ENCODE results near the gene AGBL4. TPM values are rescaled to one million over a fixed set of nuclear protein-coding genes. Genes with fewer than 3 reads are reported as not detected.

AGBL4 gene
- polyA plus RNA-seq, 1 donor (not counting 4 experiments of a cell fraction or from before 2014, with no cell fraction given): not detected

DNA sequence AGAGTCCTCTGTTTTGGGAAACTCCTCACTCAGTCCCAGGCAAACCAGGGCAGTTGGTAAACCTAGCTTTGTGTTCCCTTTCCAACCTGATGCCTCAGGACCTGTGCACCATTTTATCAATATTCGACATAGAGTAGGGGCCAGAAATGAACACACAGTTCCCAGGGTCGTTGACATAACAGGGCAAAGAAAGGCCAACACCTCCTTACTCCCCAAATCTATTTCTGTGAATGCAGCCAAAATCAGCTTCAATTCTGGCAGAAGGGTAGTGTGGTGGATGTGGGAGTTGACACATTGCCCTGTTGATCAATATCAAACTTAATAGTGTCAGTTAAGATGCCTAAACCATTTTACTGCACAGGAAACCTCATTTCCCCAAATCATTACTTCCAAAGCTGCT lies 1447.2 kb downstream of the AGBL4 start:
- Histone ChIP-seq H3K4me3 (ENCODE audit: control insufficient read depth in 2 of 3, extremely low read depth in 1 of 3, insufficient read depth in 2 of 3, low read depth in 1 of 3, low read length in 3 of 3) (no peak overlapping the region), H3K36me3 (ENCODE audit: control insufficient read depth in 2 of 2, extremely low read depth in 1 of 2, insufficient read depth in 2 of 2, low read length in 2 of 2) (no peaks in the 10 kb centered on the region), H3K27me3 (ENCODE audit: control insufficient read depth, extremely low read depth, insufficient read depth, low read length) (no peaks in the 10 kb centered on the region), H3K4me1 (ENCODE audit: control insufficient read depth, extremely low read depth, insufficient read depth, low read length) (no peaks in the 10 kb centered on the region), H3K4me2 (ENCODE audit: control insufficient read depth, extremely low read depth, insufficient read depth, low read depth, low read length) (no peak overlapping the region), H3K9ac (ENCODE audit: control insufficient read depth, extremely low read depth, insufficient read depth, low read length) (no peak overlapping the region), H3K9me1 (ENCODE audit: control insufficient read depth, extremely low read depth, insufficient read depth, low read length) (no peaks in the 10 kb centered on the region), H2AFZ (ENCODE audit: control insufficient read depth, low read length) (no peak overlapping the region), H3K9me3 (ENCODE audit: control insufficient read depth, low read depth, low read length) (no peaks in the 10 kb centered on the region), H3K79me2 (ENCODE audit: control insufficient read depth, insufficient read depth, low read length) (no peaks in the 10 kb centered on the region), H3K27ac (ENCODE audit: control insufficient read depth, insufficient read depth, low read length) (no peak overlapping the region), H4K20me1 (ENCODE audit: control insufficient read depth, extremely low read depth, insufficient read depth, low read length) (no peaks in the 10 kb centered on the region)
- dilution Hi-C loops (cut with MboI; ENCODE audit: extremely low pct_ligation_motif_present, low sequenced_read_pairs): no loop called here
- TF ChIP-seq EZH2 (IDR thresholded peaks at IDR 0.05; ENCODE audit: low read length): no peak
- TF ChIP-seq, protein P1, sequence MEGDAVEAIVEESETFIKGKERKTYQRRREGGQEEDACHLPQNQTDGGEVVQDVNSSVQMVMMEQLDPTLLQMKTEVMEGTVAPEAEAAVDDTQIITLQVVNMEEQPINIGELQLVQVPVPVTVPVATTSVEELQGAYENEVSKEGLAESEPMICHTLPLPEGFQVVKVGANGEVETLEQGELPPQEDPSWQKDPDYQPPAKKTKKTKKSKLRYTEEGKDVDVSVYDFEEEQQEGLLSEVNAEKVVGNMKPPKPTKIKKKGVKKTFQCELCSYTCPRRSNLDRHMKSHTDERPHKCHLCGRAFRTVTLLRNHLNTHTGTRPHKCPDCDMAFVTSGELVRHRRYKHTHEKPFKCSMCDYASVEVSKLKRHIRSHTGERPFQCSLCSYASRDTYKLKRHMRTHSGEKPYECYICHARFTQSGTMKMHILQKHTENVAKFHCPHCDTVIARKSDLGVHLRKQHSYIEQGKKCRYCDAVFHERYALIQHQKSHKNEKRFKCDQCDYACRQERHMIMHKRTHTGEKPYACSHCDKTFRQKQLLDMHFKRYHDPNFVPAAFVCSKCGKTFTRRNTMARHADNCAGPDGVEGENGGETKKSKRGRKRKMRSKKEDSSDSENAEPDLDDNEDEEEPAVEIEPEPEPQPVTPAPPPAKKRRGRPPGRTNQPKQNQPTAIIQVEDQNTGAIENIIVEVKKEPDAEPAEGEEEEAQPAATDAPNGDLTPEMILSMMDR (optimal IDR thresholded peaks at IDR 0.05 in 1 of 3, IDR thresholded peaks at IDR 0.05 in 1 of 3, conservative IDR thresholded peaks at IDR 0.05 in 1 of 3; ENCODE audit: extremely low read depth in 1 of 3, insufficient read depth in 2 of 3, low read length in 3 of 3): no peak
- FAIRE-seq (no peak), DNase-seq (ENCODE audit: low read depth, low spot score) (no peak)

DNA sequence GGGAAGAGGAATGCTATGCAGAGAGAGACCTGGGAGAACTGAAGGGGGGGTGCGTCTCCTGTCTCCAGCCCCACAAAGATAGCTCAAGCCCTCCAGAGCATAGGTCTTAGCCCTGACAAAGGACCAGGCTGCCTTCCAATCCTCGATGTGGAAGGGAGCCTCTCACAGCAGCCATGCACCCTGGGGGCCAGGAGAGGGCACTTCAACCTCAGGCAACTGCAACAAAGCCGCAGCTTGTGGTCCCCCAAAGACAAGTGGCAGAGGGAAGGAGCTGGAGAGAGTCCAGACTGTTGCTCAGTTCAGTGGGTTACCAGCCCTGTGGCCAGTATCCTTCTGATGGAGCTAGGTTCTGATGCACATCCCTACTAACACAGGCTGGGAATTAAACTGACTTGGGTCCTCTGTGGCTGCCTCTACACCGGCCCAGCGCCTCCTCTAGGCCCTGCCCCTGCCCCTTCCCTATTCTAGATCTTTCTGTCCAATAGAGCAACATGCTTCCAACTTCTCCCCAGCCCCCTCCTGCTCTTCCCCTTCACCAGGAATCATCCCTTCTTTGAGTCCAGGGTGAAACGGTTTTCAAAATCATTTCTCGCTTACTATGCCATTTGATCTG lies 1451.0 kb downstream of the AGBL4 start:
- TF ChIP-seq, protein P1 (optimal IDR thresholded peaks at IDR 0.05 in 1 of 3, IDR thresholded peaks at IDR 0.05 in 1 of 3, conservative IDR thresholded peaks at IDR 0.05 in 1 of 3; ENCODE audit: extremely low read depth in 1 of 3, insufficient read depth in 2 of 3, low read length in 3 of 3): peak; percentile 71 to 90 (median 89)
- TF ChIP-seq EZH2 (IDR thresholded peaks at IDR 0.05; ENCODE audit: low read length): no peak
- H3K9me3 ChIP-seq (ENCODE audit: control insufficient read depth, low read depth, low read length): no peaks in the 10 kb centered on the region
- no peak overlapping the region for H3K9ac ChIP-seq (ENCODE audit: control insufficient read depth, extremely low read depth, insufficient read depth, low read length)
- no peaks in the 10 kb centered on the region for H3K36me3 ChIP-seq (ENCODE audit: control insufficient read depth in 2 of 2, extremely low read depth in 1 of 2, insufficient read depth in 2 of 2, low read length in 2 of 2)
- no peaks in the 10 kb centered on the region for H4K20me1 ChIP-seq (ENCODE audit: control insufficient read depth, extremely low read depth, insufficient read depth, low read length)
- no peaks in the 10 kb centered on the region for H3K27me3 ChIP-seq (ENCODE audit: control insufficient read depth, extremely low read depth, insufficient read depth, low read length)
- peaks cover 5% of the 10 kb centered on the region for H3K4me1 ChIP-seq (ENCODE audit: control insufficient read depth, extremely low read depth, insufficient read depth, low read length)
- H3K79me2 ChIP-seq (ENCODE audit: control insufficient read depth, insufficient read depth, low read length): no peaks in the 10 kb centered on the region
- H3K4me3 ChIP-seq (ENCODE audit: control insufficient read depth in 2 of 3, extremely low read depth in 1 of 3, insufficient read depth in 2 of 3, low read depth in 1 of 3, low read length in 3 of 3): no peak overlapping the region
- no peak for DNase-seq (ENCODE audit: low read depth, low spot score)
- H3K4me2 ChIP-seq (ENCODE audit: control insufficient read depth, extremely low read depth, insufficient read depth, low read depth, low read length): no peak overlapping the region
- H3K27ac ChIP-seq (ENCODE audit: control insufficient read depth, insufficient read depth, low read length): no peak overlapping the region
- FAIRE-seq: no peak
- H3K9me1 ChIP-seq (ENCODE audit: control insufficient read depth, extremely low read depth, insufficient read depth, low read length): no peaks in the 10 kb centered on the region
- no peak overlapping the region for H2AFZ ChIP-seq (ENCODE audit: control insufficient read depth, low read length)
- dilution Hi-C loops (cut with MboI; ENCODE audit: extremely low pct_ligation_motif_present, low sequenced_read_pairs): no loop called here

Measured in keratinocyte (primary cell).